ENCODE results near the gene SLAMF7. TPM values are rescaled to one million over a fixed set of nuclear protein-coding genes. Genes with fewer than 3 reads are reported as not detected.

The SLAMF7 gene
- total and polyA plus RNA-seq, 8 donors, result 0.12 to 6.5 (median 0.46) TPM

DNA sequence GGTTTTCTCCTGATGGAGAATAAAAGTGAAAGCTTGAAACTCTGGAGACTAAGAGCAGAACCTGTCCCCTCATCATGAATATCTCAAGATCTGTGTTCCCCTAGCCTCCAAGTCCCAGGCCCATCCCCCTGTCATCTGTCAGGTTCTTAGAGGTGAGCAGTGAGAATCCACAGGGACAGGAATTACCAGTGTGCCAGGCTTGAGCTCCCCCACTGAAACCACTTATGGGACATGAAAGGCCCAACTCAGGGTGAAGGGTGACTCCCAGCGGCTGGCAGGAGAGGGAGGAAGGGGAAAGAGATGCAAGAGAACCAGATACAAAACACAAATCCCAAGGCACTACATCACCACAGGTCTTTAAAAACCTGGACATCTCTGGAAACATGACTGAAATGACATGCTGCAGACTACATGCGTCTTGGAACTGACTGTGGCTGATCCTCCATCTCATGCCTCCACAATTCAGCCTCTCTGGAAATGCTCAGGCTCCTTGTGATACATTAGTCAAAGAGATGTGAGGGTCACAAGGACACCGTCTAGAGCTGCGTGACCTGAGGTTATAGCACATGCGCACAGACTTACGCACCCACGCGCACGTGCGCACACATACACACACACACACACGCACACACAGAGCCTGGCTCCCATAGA lies 50.1 kb downstream of the SLAMF7 start:
- DNase-seq, result no peak

DNA sequence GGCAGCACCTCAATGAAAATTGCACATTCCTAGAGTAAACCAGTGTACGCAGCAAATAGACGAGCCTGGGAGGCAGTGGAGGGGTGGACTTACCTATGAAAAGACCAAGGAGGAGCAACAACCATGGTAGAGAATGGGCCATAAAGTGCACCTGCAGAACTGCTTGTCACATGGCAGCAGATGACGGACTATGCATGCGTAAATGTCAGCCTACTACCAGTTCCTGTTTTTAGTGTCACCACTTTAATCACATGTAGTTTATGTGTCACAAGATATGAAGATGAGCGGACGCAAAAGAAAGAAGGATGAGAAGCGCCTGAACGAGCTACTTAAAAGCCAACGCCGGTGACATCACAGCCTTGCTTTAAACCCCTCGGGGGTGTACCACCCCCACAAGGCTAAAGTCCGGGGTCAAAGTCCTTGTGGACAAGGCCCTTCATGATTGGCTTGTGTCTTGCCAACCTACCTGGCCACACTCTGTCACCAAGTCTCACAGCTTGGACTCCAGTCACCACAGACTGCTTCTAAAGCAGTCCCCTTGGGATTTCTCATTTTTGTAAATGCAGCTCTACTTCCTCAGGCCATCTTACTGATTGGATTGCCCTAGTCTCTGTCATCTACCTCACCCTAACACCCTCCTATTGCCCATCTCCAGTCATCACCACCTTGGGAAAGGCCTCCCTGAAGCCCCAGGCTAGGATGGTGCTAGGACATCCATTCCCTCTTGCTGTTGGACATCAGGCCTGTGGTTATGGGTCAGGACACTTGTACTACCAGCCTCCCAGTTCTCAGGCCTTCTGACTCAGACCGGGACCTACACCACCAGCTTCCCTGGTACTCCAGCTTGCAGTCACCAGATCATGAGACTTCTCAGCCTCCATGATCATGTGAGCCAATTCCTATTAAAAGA lies 50.9 kb downstream of the SLAMF7 start:
- intact Hi-C loops (cut with DNase I), result no loop called here
- FAIRE-seq (no peak), ATAC-seq (peak in 2 of 4 donors; percentile 40 to 50), DNase-seq (no peak)
- no peaks in the 10 kb centered on the region for H3K36me3 ChIP-seq
- no peaks in the 10 kb centered on the region for H3K9me3 ChIP-seq
- H3K27ac ChIP-seq, result no peak overlapping the region
- H3K4me3 ChIP-seq, result no peak overlapping the region
- no peaks in the 10 kb centered on the region for H3K4me1 ChIP-seq
- TF ChIP-seq, protein P1, sequence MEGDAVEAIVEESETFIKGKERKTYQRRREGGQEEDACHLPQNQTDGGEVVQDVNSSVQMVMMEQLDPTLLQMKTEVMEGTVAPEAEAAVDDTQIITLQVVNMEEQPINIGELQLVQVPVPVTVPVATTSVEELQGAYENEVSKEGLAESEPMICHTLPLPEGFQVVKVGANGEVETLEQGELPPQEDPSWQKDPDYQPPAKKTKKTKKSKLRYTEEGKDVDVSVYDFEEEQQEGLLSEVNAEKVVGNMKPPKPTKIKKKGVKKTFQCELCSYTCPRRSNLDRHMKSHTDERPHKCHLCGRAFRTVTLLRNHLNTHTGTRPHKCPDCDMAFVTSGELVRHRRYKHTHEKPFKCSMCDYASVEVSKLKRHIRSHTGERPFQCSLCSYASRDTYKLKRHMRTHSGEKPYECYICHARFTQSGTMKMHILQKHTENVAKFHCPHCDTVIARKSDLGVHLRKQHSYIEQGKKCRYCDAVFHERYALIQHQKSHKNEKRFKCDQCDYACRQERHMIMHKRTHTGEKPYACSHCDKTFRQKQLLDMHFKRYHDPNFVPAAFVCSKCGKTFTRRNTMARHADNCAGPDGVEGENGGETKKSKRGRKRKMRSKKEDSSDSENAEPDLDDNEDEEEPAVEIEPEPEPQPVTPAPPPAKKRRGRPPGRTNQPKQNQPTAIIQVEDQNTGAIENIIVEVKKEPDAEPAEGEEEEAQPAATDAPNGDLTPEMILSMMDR (IDR thresholded peaks at IDR 0.05), result no peak
- WGBS, 2 donors, result 78 to 82% methylated on average over 13 of the region's 13 CpGs
- H3K27me3 ChIP-seq, result no peaks in the 10 kb centered on the region

More for the DNA sequence above, 50.1 kb downstream of the SLAMF7 start:
- H3K4me3 ChIP-seq, result no peak overlapping the region
- no peaks in the 10 kb centered on the region for H3K36me3 ChIP-seq
- no peak for FAIRE-seq
- ATAC-seq, result no peak
- intact Hi-C loops (cut with DNase I), result no loop called here
- 91 to 95% methylated on average over 11 of the region's 11 CpGs for WGBS, 2 donors
- H3K9me3 ChIP-seq, result no peaks in the 10 kb centered on the region
- no peak overlapping the region for H3K27ac ChIP-seq
- no peaks in the 10 kb centered on the region for H3K27me3 ChIP-seq
- TF ChIP-seq, protein P1 (IDR thresholded peaks at IDR 0.05), result no peak
- no peaks in the 10 kb centered on the region for H3K4me1 ChIP-seq

DNA sequence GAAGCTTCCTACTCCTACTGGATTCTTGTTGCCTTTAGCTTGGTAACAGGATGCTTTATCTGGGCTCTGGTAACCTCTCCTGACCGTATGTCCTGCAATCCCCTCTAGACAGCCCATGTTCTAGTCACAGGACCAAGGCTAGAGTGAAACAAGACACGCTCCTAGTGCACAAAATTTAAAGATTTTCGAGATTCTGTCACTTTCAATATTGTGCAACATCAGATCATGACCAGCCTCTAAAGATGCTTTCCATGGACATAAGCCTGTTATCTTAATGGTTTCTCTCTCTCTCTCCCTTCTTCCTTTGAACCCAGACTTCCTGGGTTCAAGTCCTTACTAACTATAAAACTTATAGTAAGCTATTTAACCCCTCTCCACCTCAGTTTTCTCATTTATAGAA lies 55.3 kb downstream of the SLAMF7 start:
- no peak overlapping the region for H3K27ac ChIP-seq
- H3K36me3 ChIP-seq, result no peaks in the 10 kb centered on the region
- no peaks in the 10 kb centered on the region for H3K27me3 ChIP-seq
- WGBS, 2 donors, result 42 to 45% methylated on average over 3 of the region's 3 CpGs
- TF ChIP-seq, protein P1 (IDR thresholded peaks at IDR 0.05), result no peak
- ATAC-seq (no peak), DNase-seq (no peak), FAIRE-seq (no peak)
- no peaks in the 10 kb centered on the region for H3K9me3 ChIP-seq
- H3K4me1 ChIP-seq, result no peaks in the 10 kb centered on the region
- intact Hi-C loops (cut with DNase I), result no loop called here
- H3K4me3 ChIP-seq, result no peak overlapping the region

DNA sequence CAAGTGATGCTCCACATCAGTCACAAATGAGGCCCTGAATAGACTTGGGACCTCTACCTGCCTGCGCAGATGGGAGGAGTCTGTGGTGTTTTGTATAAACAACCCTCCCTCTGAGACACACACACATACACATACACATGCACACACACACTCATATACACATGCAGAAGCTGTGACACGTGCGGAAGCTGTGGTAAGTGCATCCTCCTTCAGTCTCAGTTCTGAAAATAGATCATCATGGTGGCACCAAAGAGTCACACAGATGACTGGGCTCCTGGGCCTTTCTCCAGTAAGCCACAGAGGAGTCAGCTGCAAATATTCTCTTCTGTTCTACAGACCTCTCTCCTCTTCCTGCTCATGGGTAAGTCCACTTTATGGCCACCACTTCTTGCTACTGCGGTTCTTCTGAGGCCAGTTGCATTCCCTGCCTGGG lies 56.9 kb downstream of the SLAMF7 start, which contains the start of gene LY9:
TSS of gene LY9 (plus strand) at position 224 of the 433 bp plus-strand sequence. CDS start at position 238, 14 bp downstream.
- ATAC-seq, result peak in 3 of 4 donors; percentile 35 to 58 (median 56)
- Histone ChIP-seq H3K27me3 (no peaks in the 10 kb centered on the region), H3K27ac (no peak within 1 kb of the TSS), H3K4me1 (no peaks in the 10 kb centered on the region), H3K36me3 (no peaks in the 10 kb centered on the region), H3K4me3 (no peak within 1 kb of the TSS), H3K9me3 (no peaks in the 10 kb centered on the region)
- DNase-seq, result no peak
- WGBS, 2 donors, result 89 to 100% methylated on average over 4 of the region's 4 CpGs
- TF ChIP-seq, protein P1 (IDR thresholded peaks at IDR 0.05), result no peak
- no peak for FAIRE-seq
- intact Hi-C loops (cut with DNase I), result no loop called here

All from pancreas (tissue), 10 donors.